ENCODE data around the gene UBA52. TPM values are rescaled to one million over a fixed set of nuclear protein-coding genes. Genes with fewer than 3 reads are reported as not detected.
A peak's percentile ranks its signal among the peaks of the same experiment; 100 is the strongest.
"Not testable (repeated sequence)": the region's sequence is repeated elsewhere in the genome, so short reads cannot be mapped to it uniquely, and the experiment has no call there.

UBA52 gene
- total and polyA plus RNA-seq, 2 experiments from 2014 or later: 390 to 457 TPM

GRCh38 chr19:18599485-18599884 is 27.8 kb downstream of the UBA52 start:
- H3K9me3 ChIP-seq (ENCODE audit: low read depth): no peaks in the 10 kb centered on the region
- no peak for TF ChIP-seq CTCF (IDR thresholded peaks at IDR 0.05; ENCODE audit: low read depth, low read length)
- no peaks in the 10 kb centered on the region for H3K36me3 ChIP-seq
- no peaks in the 10 kb centered on the region for H3K4me1 ChIP-seq (ENCODE audit: low read depth)
- H3K27me3 ChIP-seq: peaks cover 33% of the 10 kb centered on the region
- no peak for DNase-seq (ENCODE audit: low read depth in 1 of 2, low spot score in 1 of 2)
- H3K27ac ChIP-seq: no peak overlapping the region
- no peak overlapping the region for H3K4me3 ChIP-seq

GRCh38 chr19:18600692-18601397 is 29.2 kb downstream of the UBA52 start:
- peaks cover 47% of the 10 kb centered on the region for H3K27me3 ChIP-seq
- not testable (repeated sequence) for DNase-seq (ENCODE audit: low read depth in 1 of 2, low spot score in 1 of 2); H3K4me3 ChIP-seq; H3K4me1 ChIP-seq (ENCODE audit: low read depth); H3K9me3 ChIP-seq (ENCODE audit: low read depth); H3K27ac ChIP-seq; H3K36me3 ChIP-seq

- Histone ChIP-seq H3K36me3 (no peaks in the 10 kb centered on the region), H3K4me3 (no peak overlapping the region), H3K27ac (no peak overlapping the region), H3K27me3 (peaks cover 54% of the 10 kb centered on the region), H3K9me3 (ENCODE audit: low read depth) (no peaks in the 10 kb centered on the region), H3K4me1 (ENCODE audit: low read depth) (no peaks in the 10 kb centered on the region)
- TF ChIP-seq CTCF (IDR thresholded peaks at IDR 0.05; ENCODE audit: low read depth, low read length): no peak
- no peak for DNase-seq (ENCODE audit: low read depth in 1 of 2, low spot score in 1 of 2)
Observed at GRCh38 chr19:18601875-18602274, 30.2 kb downstream of the UBA52 start.

- no peaks in the 10 kb centered on the region for H3K9me3 ChIP-seq (ENCODE audit: low read depth)
- no peaks in the 10 kb centered on the region for H3K4me1 ChIP-seq (ENCODE audit: low read depth)
- no peak overlapping the region for H3K4me3 ChIP-seq
- H3K36me3 ChIP-seq: no peaks in the 10 kb centered on the region
- no peak overlapping the region for H3K27ac ChIP-seq
- peak in 1 of 2 donors; percentile 33 for DNase-seq (ENCODE audit: low read depth in 1 of 2, low spot score in 1 of 2)
- TF ChIP-seq CTCF (IDR thresholded peaks at IDR 0.05; ENCODE audit: low read depth, low read length): peak; percentile 39
- H3K27me3 ChIP-seq: peaks cover 70% of the 10 kb centered on the region
Observed at GRCh38 chr19:18603255-18603957, 31.7 kb downstream of the UBA52 start.

GRCh38 chr19:18603958-18604819 is 32.5 kb downstream of the UBA52 start:
- no peak for TF ChIP-seq CTCF (IDR thresholded peaks at IDR 0.05; ENCODE audit: low read depth, low read length)
- Histone ChIP-seq H3K9me3 (ENCODE audit: low read depth) (no peaks in the 10 kb centered on the region), H3K4me3 (no peak overlapping the region), H3K27ac (no peak overlapping the region), H3K27me3 (peaks cover 78% of the 10 kb centered on the region), H3K4me1 (ENCODE audit: low read depth) (no peaks in the 10 kb centered on the region), H3K36me3 (no peaks in the 10 kb centered on the region)
- no peak for DNase-seq (ENCODE audit: low read depth in 1 of 2, low spot score in 1 of 2)
